KBM-7 (cell line): ENCODE results near the gene CCDC92B.
"Not testable (repeated sequence)": the region's sequence is repeated elsewhere in the genome, so short reads cannot be mapped to it uniquely, and the experiment has no call there.

Experiments used
- DNase-seq: peaks from one replicate; pipeline ENCODE4 v3.0.0-alpha.2; 2015
- in situ Hi-C: fragments of 300-500 bp; cut with MboI; formaldehyde crosslinking; loops from 2 replicates; pipeline ENCODE4 v1.14.3; 2020; ENCODE audit warnings: low sequenced_read_pairs, low pct_unique_long_range_greater_than_20kb, mixed read lengths

CCDC92B gene

GRCh38 chr17:2749058-2749783 is at the start of gene CCDC92B:
Gene CCDC92B, minus strand, starts transcription at chr17:2749652. Its CDS starts 14,507 bp downstream, at chr17:2735145.
- in situ Hi-C loops, result no loop called here

GRCh38 chr17:2798678-2799077 is 49.2 kb upstream of the CCDC92B start:
- in situ Hi-C loops, result no loop called here
- DNase-seq, result no peak

More at GRCh38 chr17:2749058-2749783, at the start of gene CCDC92B:
- no peak for DNase-seq

- no peak for DNase-seq
- in situ Hi-C loops, result no loop called here
Observed at GRCh38 chr17:2798188-2798587, 48.7 kb upstream of the CCDC92B start.

GRCh38 chr17:2797637-2798036 is 48.2 kb upstream of the CCDC92B start:
- no peak for DNase-seq
- in situ Hi-C loops, result no loop called here

GRCh38 chr17:2797226-2797625 is 47.8 kb upstream of the CCDC92B start:
- in situ Hi-C loops, result no loop called here
- peak; percentile 29 for DNase-seq

- in situ Hi-C loops, result no loop called here
- peak; percentile 98 for DNase-seq
Observed at GRCh38 chr17:2796164-2797125, 47.0 kb upstream of the CCDC92B start, which contains the start of gene RAP1GAP2. Gene RAP1GAP2, plus strand, starts transcription at chr17:2796438. Its CDS starts 90 bp downstream, at chr17:2796528.

- peak; percentile 20 for DNase-seq
- in situ Hi-C loops, result no loop called here
Observed at GRCh38 chr17:2795441-2796163, 46.1 kb upstream of the CCDC92B start.

- in situ Hi-C loops, result no loop called here
- peak; percentile 38 for DNase-seq
Observed at GRCh38 chr17:2794111-2794803, 44.8 kb upstream of the CCDC92B start.

GRCh38 chr17:2792366-2793169 is 43.1 kb upstream of the CCDC92B start:
- no peak for DNase-seq
- in situ Hi-C loops, result no loop called here

GRCh38 chr17:2789700-2790099 is 40.2 kb upstream of the CCDC92B start:
- peak; percentile 70 for DNase-seq
- in situ Hi-C loops, result no loop called here

GRCh38 chr17:2786176-2786881 is 36.9 kb upstream of the CCDC92B start:
- in situ Hi-C loops, result no loop called here
- DNase-seq, result peak; percentile 100

- DNase-seq, in situ Hi-C loops: not testable (repeated sequence)
Observed at GRCh38 chr17:2785376-2785775, 35.9 kb upstream of the CCDC92B start.

- DNase-seq, result no peak
- in situ Hi-C loops, result no loop called here
Observed at GRCh38 chr17:2784864-2785263, 35.4 kb upstream of the CCDC92B start.

GRCh38 chr17:2783310-2784030 is 34.0 kb upstream of the CCDC92B start:
- in situ Hi-C loops, result no loop called here
- DNase-seq, result no peak

- peak; percentile 16 for DNase-seq
- in situ Hi-C loops, result no loop called here
Observed at GRCh38 chr17:2782055-2782454, 32.6 kb upstream of the CCDC92B start.

- in situ Hi-C loops, DNase-seq: not testable (repeated sequence)
Observed at GRCh38 chr17:2781598-2781997, 32.1 kb upstream of the CCDC92B start.

- DNase-seq, result no peak
- in situ Hi-C loops, result no loop called here
Observed at GRCh38 chr17:2780931-2781454, 31.5 kb upstream of the CCDC92B start.
